Measurements from ENCODE around the gene CENPU.

- TF ChIP-seq CTCF (IDR thresholded peaks at IDR 0.05) (no peak), EZH2 (IDR thresholded peaks at IDR 0.05; ENCODE audit: borderline replicate concordance, insufficient read depth, low read depth, low read length, poor library complexity, severe bottlenecking) (no peak)
Measured at GRCh38 chr4:184705692-184706091, 28.2 kb downstream of the CENPU start.
